Left forelimb (tissue), 1 donor: ENCODE results near the gene INTS6.

ENCODE experiments used
- DNase-seq: peaks from one replicate; pipeline ENCODE4 v3.0.0-alpha.2; 2018; ENCODE audit warnings: low spot score

Gene INTS6

GRCh38 chr13:51452361-51453206 is at the start of gene INTS6:
INTS6 (minus strand) TSS chr13:51453036; CDS start chr13:51452525, 511 bp downstream.
- DNase-seq: peak; percentile 98

- no peak for DNase-seq
Observed at GRCh38 chr13:51502153-51502651, 49.4 kb upstream of the INTS6 start.

- DNase-seq: no peak
Observed at GRCh38 chr13:51501592-51502152, 48.8 kb upstream of the INTS6 start.

GRCh38 chr13:51501096-51501495 is 48.3 kb upstream of the INTS6 start:
- no peak for DNase-seq

DNA sequence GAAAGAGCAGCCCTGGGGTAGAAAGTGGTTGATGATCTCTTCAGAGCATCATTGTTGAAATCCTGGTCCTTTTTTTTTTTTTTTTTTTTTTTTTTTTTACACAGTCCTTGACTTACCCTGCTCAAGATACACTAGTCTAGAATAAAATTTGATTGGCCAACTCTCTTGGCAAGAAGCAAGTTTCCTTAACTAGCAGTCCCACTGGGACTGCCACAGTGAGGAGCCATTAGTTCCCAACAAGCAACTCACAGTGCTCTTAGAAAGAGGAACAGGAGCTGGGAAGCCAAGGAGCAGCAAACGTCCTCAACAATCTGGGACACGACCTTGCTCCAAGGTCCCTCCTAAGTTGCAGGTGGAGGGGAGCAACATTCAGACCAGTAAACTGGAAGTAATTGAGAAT is 47.9 kb upstream of the INTS6 start:
- DNase-seq: no peak

DNA sequence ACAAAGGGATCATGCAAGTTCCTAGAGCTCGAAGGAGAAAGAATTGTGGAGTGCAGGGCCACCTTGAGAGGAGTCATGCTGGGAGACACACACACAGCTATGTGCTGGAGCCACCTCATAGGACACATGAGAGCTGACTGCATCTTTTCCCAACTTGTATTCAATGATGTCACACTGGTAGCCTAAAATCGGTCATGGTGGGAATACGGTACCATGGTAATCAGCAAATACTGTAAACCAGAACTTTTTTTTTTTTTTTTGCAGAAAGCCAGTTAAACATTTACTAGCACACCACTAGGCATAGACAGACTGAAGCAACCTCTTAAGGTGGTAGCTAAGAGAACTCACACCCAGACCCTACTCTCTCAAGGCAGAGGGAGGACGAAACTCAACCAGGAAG is 47.0 kb upstream of the INTS6 start:
- DNase-seq: no peak

GRCh38 chr13:51495316-51495715 is 42.5 kb upstream of the INTS6 start:
- DNase-seq: no peak

DNA sequence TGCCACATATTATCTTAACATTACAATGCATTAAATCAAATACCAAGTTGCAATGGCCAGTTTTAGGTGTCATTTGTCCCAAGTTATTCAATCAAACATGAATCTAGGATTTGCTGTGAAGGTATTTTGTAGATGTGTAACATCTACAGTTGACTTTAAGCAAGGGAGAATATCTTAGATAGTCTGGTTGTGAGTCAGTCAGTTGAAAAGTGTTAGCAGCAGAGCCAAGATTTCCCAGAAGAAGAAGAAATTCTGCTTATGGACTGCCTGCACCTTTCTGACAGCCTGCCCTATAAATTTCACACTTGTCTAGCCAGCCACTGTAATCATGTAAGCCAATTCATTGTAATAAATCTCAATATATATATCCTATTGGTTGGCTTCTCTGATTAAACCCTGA is 41.3 kb upstream of the INTS6 start:
- DNase-seq: no peak

DNA sequence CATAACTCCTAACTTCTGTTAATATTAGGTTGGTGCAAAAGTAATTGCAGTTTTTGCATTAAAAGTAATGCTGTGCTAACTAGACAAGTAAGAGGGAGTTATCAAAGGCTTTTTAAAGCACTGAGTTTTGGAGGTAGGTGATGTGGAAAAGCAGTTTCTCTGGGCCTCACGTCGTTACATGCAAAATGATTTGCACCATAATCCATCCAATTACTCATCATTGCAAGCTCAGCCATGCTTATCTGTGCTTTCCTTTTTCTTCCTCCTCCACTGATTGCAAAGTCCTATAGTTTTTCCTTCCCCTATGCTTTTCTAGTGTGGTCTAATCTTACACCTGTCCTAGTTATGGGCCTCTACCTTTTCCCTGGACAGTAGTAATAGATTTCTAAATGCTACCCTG is 35.4 kb upstream of the INTS6 start:
- DNase-seq: no peak

DNA sequence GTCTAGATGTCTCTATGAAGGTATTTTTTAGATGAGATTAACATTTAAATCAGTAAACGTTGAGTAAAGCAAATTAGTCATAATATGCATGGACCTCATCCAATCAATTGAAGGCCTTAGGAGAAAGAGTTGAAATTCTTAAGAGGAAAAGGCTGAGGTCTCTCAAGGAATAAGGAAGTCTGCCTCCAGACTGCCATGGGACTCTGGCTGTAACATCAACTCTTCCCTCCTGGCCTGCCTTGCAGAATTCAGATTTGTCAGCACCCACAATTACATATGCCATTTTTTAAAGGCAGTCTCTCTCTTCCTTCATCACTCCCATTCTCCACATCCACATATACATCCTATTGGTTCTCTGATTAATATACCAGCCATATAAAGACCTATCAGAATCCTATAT is 28.8 kb upstream of the INTS6 start:
- no peak for DNase-seq

DNA sequence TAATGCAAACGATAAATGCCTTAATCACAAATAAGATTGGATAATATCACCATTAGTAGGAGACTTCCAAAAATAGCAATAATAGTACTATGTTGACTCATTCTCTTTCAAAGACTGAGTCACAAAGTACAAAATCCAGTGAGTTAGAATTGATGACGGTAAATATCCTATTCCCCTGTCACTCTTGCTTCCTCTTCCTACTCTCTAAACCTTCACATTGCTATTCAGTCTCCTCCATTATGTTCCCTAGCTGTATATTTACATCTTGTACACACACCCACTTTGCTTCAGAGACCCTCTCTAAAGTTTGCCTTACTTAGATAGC is 26.3 kb upstream of the INTS6 start:
- no peak for DNase-seq

GRCh38 chr13:51478418-51479198 is 25.8 kb upstream of the INTS6 start:
- no peak for DNase-seq

DNA sequence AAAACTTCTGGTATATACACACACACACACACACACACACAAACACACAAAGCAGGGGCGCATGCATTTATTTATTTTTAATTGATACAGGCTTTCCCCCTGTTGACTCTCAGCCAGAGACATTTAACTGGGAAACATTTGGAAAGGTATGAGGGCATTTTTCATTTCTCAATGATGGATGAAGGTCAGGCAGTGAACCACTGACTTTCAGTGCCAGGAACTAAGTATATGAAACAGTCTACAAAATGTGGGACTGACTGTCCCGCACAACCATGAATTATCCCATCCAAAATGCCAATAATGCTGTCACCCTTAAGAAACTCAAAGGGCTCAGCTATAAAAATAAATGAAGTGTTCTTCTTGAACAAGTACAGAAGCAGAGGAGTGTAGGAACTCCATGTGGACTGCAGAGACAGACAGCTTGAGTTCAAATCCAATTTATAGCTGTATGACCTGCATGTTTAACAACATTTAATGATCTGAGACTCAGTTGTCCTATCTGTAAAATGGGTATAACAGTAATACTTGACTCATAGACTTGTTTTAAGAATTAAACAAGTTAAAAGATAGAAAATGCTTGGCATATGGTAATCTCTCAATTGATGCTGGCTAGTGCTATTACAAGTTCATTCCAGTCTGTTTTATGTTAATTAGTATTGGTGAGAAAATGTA is 25.0 kb upstream of the INTS6 start:
- no peak for DNase-seq

DNA sequence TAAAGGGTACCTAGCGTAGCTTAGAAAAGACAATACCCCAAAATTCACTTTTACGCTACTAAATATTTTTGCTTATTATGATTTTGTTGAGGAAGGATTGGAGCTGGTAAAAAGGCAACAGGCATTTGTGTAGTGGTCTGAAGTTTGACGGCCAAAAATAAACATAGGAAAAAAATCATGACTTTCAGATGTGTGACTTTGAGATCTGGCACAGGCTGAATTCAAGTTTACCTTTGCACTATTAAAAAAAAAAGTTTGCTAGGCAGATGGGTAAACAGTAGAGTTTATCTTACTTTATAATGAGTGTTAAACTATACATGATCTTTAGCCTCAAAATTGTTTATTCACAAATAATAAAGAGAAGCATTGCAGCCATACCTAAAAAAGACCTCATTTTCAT is 24.3 kb upstream of the INTS6 start:
- no peak for DNase-seq

DNA sequence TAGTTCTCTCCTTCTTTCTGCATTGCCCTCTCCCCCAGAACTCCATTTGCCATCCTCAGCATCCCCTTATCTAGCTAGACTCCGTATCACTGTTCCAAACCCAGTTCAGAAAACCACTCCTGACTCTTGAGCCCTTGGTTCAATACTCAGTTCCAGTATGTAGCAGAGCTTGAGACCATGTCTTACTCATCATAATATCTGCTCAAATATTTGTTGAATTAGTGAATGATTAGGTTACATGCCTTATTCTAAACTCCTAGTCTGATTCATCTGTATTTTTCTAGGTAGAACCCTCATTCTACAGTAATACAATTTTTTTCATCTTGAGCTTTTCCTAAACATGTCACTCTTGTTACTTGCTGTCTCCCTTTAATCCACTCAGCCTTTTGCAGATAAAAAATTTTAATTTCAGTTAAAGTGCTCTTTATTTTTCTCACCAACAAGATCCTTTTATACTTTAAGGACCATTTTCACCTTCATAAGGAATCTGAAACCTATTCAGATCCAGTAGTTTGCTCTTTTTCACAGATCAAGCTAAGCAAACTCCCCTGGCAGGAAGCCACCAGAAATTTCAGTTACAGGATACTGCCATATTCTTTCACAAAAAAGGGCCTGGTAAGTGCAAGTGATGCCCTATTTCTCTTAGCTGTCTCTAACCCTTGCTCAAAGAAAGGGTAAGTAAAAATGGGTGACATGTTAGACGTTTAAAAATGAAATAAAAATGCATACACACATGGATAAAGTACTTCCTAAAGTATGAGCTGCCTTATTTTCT is 23.1 kb upstream of the INTS6 start:
- no peak for DNase-seq

- DNase-seq: no peak
Observed at GRCh38 chr13:51469790-51470189, 17.0 kb upstream of the INTS6 start.

GRCh38 chr13:51467730-51468129 is 14.9 kb upstream of the INTS6 start:
- no peak for DNase-seq

GRCh38 chr13:51465124-51465523 is 12.3 kb upstream of the INTS6 start:
- no peak for DNase-seq

- no peak for DNase-seq
Observed at GRCh38 chr13:51457086-51457815, 4.4 kb upstream of the INTS6 start.

GRCh38 chr13:51456510-51456909 is 3.7 kb upstream of the INTS6 start:
- DNase-seq: no peak

- no peak for DNase-seq
Observed at GRCh38 chr13:51455532-51455931, 2.7 kb upstream of the INTS6 start.
